HG03354 (cell line): ENCODE measurements around the gene CDK5.
"Not testable (repeated sequence)": the region's sequence is repeated elsewhere in the genome, so short reads cannot be mapped to it uniquely, and the experiment has no call there.

Source experiments
- ATAC-seq: cut with Tn5 transposase; IDR thresholded peaks from one replicate; pipeline ENCODE4 v1.9.1; 2021; ENCODE audit warnings: mild to moderate bottlenecking; ENCODE audit not compliant: unreplicated experiment, poor library complexity, severe bottlenecking

CDK5 gene

DNA sequence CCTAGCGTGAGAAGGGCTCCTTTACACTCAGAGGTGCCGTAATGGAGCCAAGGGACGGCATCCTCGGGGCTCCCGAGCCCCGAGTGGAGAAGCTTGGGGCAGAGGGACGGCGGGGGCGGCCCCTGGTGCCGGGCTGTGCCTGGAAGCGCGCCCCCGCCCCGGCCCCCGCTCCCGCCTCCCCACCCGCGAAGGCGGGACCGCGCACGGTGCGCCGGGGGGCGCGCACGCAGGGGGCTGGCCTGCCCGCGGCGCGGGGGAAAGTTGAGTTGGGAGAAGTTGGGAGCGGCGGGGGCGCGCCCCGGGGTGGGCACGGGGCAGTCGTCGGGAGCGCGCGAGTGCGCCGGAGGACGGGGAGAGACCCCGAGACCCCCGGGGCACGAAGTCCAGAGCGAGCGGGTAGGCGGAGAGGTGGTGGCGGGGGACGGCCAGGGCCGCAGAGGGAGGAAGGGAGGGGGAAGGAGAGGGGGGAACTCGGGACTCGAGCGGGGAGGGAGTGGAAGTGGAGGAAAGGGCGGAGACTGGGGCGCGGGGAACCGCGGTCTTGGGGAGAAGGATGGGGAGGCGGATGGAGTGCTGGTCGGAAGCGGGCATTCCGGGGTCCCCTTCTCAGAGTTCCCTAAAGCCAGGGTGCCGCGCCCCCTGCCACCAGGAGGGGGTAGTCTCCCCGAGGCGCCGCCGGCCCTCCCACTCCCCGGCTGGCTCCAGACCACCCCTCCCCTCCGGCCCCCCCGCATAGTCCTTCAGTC, 1.8 kb upstream of the CDK5 start, which contains the start of gene SLC4A2:
Gene SLC4A2, plus strand, starts transcription at position 223 of the 746 bp plus-strand sequence. CDS start 2,399 bp downstream, outside the sequence.
- peak; percentile 35 for ATAC-seq

DNA sequence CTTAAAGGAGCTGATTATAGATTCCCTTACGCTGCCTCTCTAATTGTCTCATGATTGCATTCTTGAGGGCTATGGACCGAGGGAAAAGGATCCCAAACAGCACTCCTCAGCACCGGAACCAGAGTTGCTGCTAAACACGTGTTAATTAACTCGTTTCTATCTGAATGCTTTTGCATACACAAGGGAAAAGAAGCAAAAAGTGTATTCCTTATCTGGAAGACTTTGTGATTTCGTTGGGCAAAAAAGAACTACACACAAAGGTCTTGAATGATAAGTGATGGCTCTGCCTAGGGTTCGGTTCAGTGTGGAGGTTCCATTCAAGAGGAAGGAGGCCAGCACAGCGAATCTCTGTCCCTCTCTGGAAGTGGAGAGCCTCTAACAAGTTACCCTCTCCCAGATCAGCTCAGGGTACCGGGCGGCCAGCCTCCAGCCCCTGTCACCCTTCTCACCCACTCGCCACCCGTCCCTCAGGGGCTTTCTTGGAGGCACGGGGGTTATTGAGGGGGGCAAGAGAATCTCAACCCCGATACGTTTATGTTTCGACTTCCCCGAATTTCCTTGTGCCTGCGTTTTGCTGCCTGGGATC, 1.2 kb upstream of the CDK5 start:
- ATAC-seq: no peak

DNA sequence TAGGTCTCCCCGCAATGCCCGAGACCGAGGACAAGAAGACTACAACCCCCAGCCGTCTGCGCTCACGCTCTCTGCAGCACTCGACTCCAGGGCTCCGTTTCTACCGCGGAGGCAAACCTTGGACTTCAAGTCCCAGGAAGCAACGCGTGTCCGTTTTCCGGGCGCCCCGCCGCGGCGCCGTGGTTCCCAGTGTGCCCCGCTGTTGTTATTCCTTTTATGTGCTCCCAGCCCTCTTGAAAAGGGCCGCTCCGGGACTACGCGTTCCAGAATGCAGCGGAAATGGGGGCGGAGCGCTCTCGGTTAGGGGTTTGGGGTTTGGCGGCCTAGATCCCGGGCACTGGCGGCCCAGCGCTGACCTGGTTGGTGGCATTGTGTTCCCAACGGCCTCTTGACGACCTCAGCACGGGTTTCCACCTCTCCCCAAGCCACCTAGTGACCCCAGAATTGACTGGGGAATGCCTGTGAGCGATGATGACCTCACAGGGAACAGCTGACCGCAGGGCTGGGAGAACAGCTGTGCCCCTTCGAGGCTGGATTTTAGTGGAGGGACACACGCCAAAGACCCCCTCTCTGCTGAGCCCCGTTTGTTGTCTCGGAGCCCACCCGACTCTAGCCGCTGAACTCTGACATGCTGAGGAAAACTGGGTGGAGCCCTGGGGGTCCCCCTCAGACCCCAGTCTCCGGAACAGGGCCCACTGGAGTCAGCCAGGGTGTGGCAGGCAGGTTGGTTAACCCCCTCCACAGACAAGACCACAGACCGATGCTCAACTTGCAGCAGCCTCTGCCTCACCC, 488 bp upstream of the CDK5 start:
- peak; percentile 90 for ATAC-seq

GRCh38 chr7:151056666-151057505, 811 bp downstream of the CDK5 start:
- no peak for ATAC-seq

- ATAC-seq: no peak
Measured at GRCh38 chr7:151056283-151056665, 1.4 kb downstream of the CDK5 start.

DNA sequence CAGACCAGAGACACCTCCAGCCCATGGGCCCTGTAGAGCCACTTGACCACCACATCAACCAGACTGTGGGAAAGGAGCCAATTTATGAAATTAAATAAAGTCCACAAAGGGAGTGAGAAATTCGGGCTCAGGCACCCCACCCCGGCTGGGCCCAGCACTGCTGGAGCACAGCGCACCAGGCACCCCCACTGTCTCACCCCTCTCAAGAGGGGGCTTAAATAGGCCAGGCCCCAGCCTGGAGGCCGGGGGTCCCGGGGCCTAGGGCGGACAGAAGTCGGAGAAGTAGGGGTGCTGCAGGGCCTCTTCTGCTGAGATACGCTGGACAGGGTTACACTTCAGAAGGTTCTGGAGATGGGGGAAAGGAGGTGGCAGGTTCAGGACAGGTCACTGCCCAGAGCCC, 3.9 kb downstream of the CDK5 start:
- no peak for ATAC-seq

- ATAC-seq: no peak
Measured at GRCh38 chr7:151053096-151053495, 4.6 kb downstream of the CDK5 start.

DNA sequence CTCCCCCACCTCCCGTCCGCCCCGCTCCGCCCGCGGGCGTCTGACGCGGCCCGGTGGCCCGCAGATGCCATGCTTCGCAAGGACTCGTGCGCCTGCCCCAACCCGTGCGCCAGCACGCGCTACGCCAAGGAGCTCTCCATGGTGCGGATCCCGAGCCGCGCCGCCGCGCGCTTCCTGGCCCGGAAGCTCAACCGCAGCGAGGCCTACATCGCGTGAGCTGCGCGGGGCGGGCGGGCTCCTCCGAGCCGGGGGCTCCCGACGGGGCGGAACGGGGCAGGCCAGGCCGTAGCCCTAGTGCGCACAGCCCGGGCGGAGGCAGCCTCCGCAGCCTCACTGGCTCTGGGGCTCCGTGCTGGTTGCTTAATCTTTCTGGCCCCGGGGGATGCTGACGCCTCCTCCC, 6.6 kb downstream of the CDK5 start:
- ATAC-seq: no peak

- ATAC-seq: no peak
Measured at GRCh38 chr7:151048911-151049463, 8.7 kb downstream of the CDK5 start.

- ATAC-seq: no peak
Measured at GRCh38 chr7:151047976-151048815, 9.5 kb downstream of the CDK5 start, which contains the start of gene ASIC3. Gene ASIC3 (plus strand): TSS chr7:151048531. CDS start chr7:151048886, 355 bp downstream.

DNA sequence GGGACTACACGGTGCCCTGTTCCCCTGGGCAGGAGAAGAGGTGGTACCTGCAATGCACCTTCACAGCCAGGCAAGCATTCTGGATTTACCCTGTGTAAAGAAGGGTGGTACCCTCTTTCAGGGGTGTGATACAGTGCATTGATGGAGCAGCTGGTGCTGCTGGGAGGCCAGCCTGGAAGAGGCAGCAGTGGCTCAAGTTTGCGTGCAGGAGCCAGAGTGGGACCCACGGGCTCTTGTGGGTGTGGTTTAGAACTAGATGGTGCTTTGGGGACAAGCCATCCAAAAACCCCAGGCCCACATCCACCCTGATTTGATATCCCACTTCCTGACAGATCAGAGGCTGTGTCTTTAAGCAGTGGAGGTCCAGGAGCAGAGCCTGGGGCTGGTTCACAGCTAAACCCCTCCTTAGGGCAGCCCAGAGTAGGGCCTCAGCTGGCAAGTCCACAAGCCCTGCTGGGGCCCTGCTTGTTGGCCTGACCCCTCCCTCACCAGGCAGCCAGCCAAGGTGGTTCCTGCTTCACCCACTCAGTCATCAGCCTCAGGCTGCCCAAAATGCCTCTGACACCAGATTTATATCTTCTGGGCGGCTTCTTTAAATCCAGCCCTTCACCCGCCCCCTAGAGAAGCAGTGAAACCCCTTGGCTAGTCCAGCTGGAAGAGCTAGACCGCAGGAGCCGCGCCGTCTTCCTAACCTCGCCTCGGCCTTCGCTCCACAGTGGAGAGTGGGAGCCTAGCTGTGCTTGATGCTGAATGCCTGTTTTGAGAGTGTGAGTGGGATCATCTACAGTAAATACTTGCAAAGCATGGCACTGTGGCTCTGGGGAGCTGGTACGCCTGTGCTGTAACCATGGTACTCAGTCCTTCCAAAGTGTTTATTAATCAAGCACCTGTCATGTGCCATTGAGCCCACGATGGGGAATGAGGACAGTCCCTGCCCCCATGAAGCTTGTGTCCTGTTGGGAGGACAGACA, 10.8 kb downstream of the CDK5 start:
- no peak for ATAC-seq

- no peak for ATAC-seq
Measured at GRCh38 chr7:151045967-151046366, 11.7 kb downstream of the CDK5 start.

DNA sequence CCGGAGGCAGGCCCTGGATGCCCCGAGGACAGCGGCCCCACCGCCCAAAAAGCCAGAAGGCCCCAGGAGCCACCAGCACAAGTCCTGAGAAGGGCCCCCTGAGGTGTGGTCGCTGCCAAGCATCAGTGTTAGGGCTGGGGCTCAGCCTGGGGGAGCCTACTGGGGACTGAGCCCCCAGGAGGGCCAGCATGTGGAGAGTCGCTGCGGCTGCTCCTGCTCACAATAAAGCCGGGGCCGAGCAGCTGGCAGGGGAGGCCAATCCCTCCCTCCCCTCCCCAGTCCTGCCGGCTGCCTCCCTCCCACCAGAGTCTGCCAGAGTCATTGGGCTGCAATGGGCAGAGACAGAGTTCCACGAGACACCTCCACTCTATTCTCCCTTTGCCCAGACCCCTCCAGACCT, 12.4 kb downstream of the CDK5 start:
- ATAC-seq: no peak

- no peak for ATAC-seq
Measured at GRCh38 chr7:151043959-151044358, 13.7 kb downstream of the CDK5 start.

DNA sequence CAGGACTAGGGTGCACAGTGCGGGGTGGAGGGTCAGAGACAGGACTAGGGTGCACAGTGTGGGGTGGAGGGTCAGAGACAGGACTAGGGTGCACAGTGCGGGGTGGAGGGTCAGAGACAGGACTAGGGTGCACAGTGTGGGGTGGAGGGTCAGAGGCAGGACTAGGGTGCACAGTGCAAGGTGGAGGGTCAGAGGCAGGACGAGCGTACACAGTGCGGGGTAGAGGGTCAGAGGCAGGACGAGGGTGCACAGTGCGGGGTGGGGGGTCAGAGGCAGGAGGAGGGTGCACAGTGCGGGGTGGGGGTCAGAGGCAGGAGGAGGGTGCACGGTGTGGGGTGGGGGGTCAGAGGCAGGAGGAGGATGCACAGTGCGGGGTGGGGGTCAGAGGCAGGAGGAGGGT, 14.2 kb downstream of the CDK5 start:
- not testable (repeated sequence) for ATAC-seq

DNA sequence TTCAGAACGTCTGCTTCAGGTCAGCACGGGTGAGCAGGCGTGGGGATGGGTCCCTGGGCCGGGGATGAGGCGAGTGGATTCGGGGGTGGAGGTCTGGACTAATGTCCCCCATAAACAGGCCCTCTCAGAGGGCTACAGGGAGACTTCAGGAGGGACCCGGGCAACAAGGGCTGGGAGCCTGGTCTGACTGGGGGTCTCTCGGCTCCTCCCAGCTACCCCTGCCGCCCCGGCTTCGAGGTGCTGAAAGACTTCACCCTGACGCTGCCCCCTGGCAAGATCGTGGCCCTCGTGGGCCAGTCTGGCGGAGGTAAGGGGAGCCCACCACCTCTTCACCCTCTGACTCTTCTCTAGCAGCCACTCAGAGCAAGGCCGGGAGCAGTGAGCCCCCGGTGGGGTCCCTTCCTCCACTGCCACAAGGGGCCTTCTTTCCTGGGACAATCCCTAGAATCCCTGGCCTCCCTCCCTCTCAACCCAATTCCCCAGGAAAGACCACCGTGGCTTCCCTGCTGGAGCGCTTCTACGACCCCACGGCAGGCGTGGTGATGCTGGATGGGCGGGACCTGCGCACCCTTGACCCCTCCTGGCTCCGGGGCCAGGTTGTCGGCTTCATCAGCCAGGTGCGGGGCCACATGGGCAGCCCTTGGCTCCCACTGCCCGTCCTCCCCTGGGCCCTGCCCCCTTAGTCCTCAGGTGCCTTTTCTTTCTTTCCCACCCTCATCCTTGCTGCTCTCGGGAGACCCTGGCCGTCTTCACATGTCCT, 16.9 kb downstream of the CDK5 start:
- ATAC-seq: no peak
